GM19468 (cell line): ENCODE results near the gene IGF2.

Experiments
- ATAC-seq: cut with Tn5 transposase; IDR thresholded peaks from one replicate; pipeline ENCODE4 v1.9.1; 2021; ENCODE audit warnings: mild to moderate bottlenecking, moderate library complexity, moderate number of reproducible peaks; ENCODE audit not compliant: unreplicated experiment; ENCODE audit errors: extremely low read depth

IGF2 gene

DNA sequence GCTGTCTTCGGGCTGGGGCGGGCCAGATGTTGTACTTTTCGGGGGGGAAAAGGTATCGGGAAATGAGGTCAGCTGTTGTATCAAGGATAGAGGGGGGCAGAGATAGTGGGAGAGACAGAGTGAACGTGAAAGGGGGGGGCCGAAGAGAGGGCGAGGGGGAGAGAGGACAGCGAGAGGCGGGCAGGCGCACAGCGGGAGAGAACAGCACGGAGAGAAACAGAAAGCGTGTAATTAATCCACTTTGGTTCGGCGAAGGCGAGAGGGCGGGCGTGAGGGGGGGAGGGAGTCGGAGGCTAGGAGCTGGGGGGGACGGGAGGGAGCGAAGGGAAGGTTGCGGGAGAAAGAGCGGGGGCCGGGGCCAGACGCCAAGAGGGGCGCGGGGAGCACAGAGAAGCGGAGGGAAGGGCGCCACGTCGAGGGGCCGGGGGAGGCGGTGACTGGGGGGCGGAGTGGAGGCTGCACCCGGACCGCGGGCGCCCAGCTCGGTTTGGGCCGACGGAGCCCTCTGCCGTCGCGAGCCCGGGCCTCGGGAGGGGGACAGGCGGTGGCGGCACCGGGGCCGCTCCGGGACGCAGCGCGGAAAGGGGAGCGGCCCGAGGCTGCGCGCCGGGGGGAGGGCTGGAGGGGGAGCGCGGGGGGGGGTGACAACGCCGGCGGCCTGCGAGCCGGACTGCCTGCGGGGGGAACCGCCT lies 612 bp downstream of the IGF2 start:
- no peak for ATAC-seq

- ATAC-seq = no peak
These were observed 1.1 kb downstream of the IGF2 start for GRCh38 chr11:2138068-2138430.

DNA sequence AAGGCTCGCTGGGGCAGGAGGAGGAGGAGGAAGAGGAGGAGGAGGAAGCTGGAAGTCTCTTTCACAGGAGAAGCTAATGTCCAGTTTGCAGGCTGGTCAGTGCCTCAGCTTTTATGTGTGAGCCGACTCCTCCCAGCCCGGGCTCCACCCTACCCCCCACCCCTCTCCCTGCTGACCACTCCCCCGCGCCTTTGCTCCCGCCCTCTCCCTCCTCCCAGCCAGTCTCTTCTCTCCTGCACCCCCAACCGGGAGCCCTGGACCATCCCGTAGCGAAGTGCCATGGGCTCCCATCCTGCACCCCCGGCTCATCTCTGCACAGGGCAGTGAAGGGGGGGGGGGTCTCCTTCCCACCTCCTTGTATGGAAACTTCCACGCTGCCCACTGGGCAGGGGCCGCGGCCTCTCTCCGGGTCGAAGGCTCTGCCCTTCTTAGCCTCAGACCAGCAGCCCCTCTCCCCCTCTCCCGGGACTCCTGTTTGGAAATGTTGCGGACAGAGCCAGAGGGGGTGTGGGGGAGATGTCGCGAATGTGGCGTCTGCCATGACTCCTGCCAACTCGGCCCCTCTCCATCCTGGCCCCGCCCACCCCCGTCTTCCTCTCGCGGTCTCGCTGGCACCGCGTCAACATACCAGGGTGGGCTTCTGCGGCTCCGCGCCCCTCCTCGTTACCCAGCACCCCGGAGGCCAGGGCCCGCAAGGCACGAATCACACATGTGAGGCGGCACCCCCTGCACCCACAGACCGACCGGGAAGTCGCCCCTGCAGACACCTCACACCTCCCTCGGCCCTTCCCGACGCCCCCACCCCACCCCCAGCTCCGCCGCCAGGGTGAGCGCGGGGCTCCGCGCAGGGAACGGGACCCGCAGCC lies 1.8 kb downstream of the IGF2 start:
- no peak for ATAC-seq

DNA sequence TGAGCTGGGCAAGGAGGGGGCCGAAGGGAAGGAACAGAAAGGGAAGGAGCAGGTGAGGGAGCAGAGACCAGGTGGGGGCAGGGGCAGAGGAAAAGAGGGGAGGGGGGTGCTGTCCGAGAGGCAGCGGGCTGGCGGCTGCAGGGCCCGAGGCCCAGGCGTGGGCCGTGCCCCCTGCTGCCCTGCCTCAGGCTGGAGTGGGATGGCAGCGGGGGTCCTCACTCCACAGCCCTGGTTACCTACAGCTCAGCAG lies 2.3 kb downstream of the IGF2 start:
- no peak for ATAC-seq

DNA sequence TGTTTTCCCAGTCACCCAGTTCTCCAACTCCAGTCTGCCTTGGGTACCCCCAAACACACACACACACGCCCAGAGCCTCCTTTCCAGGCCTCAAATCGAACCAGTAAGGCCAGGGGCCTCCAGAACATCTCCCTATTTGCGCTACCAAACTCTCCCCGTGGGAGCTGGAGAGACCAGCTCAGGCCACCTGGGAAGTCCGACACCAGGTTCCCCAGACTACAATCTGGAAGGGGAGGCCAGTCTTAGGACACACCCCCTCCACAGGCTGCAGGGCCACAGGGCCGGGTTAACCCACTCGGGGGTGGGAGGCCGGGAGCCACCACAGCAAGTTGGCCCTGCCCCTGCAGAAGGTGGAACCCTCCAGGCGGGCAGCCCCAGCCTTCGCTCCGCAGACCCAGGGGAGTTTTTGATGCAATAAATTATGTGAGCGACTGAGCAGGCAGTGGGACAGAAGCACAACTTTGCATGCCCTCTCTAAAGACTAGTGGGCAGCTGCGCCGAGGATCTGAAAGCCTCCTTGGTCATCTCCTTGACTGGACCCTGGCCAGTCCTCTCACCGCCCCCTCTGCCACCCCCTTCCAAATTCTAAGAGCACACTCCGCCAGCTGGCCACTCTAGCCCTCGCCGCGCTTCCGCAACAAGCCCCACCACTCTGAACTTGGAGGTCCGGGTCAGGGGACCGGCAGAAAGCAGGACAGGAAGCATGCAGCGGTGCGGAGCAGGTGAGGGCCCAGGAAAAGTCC lies 2.8 kb downstream of the IGF2 start:
- ATAC-seq = no peak

- ATAC-seq = no peak
These were observed 3.5 kb downstream of the IGF2 start for GRCh38 chr11:2135648-2136201.

- ATAC-seq = no peak
These were observed 4.1 kb downstream of the IGF2 start for GRCh38 chr11:2135018-2135569.

DNA sequence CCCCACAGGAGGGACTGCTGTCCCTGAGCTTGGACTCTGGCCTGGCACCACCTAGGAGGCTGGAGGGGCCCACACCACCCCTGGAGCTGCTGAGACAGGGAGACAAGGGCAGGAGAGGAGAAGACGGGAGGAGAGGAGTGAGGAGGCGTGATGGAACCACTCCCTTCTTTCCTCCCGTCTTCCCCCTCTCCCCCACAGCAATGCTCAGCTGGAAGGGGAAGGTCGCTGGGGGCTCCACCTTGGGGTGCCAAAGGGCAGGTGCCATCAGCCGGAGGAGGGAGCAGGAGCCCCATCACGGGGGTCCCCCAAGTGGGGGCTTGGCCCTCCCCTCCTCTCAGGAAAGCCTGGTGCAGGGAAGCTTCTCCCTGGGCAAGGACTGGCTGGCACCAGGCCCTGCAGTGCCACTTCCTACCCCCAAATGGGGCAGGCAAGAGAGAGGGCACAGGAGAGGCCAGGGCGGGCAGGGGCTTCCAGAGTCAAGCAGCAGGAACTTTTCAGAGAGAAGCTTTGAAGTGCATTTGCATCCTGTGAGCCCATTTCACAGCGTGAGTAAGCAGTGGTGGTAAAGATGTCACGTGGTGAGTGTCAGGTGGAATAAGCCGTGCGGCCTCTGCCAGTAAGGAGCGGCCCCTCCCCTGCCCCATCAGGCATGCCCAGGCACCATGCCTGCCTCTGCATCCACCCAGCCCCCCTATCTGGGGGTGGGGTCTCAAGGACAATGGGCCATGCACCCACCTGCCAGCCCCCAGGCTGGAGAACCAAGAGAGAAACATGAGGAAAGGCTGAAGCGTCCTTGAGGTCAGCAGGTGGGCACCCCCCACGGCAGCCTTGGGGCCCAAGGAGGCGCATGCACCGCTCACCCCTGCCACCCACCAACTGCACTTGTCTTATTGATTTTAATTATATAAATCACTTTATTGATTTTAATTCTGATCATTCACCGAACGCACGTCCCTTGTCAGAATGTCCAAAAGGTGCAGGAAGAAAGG lies 4.9 kb downstream of the IGF2 start:
- no peak for ATAC-seq

- ATAC-seq = no peak
These were observed 5.8 kb downstream of the IGF2 start for GRCh38 chr11:2133241-2134021.

GRCh38 chr11:2132874-2133240 lies 6.3 kb downstream of the IGF2 start:
- ATAC-seq = no peak

DNA sequence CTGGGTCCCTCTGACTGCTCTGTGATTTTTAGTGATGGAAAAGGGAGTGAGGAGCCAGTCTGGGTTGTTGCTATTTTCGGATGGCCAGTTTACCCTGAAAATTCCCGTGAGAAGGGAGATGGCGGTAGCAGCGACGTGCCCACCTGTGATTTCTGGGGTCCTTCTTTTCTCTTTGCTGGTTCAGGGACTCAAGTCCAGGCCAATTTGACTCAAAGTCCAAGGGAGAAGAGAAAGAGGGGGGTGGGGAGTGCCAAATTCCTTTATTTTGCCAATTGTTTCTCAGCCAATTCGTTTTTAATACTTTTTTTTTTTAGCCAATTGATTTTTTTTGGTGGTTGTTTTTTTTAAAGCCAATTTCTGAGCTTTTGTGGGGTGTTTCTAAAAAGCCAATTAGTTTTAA lies 6.9 kb downstream of the IGF2 start:
- no peak for ATAC-seq

DNA sequence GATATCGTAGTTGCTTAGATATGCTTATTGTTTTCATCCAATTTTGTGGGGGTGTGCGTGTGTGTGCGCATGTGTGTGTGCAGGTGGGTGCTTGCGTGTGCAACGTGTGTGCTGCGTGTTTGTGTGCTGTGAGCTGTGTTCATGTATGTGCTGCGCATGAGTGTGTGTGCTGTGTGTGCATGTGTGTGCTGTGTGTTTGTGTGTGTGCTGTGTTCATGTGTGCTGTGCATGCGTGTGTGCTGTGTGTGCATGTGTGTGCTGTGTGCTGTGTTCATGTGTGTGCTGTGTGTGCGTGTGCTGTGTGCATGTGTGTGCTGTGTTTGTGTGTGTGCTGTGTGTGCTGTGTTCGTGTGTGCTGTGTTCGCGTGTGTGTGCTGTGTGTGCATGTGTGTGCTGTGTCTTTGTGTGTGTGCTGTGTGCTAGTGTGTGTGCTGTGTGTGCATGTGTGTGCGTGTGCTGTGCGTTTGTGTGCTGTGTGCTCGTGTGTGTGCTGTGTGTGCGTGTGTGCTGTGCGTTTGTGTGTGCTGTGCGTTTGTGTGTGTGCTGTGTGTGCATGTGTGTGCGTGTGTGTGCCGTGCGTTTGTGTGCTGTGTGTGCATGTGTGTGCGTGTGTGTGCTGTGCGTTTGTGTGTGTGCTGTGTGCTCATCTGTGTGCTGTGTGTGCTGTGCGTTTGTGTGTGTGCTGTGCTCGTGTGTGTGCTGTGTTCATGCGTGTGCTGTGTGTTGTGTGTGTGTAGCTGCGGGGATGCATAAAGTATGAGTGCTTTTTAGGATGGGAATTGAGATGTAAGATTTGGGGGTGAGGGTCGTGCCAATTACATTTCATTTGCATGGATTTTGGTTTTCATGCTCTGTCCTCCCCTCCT lies 7.6 kb downstream of the IGF2 start:
- ATAC-seq = no peak

DNA sequence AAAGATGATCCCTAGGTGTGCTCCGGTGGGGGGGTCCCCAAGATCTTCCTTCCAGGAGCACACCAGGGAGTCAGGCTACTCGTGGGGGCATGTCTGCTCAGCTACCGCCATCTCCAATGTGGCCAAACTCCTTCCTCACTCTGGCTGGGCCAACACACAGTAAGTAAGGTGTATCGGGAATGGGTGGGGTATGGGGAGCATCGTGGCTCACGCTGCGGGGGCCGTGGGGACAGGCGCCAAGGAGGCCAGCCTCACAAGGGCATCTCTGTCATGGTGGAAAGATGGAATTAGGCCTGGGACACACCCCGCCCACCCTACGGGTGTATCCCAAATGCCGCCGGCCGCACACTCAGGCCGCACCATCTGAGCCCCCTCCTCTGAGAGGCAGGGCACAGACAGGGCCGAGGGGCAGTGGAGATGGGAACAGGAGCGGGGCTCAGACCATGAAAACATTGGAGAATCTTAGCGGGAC lies 8.3 kb downstream of the IGF2 start:
- ATAC-seq = no peak

GRCh38 chr11:2129699-2130366 lies 9.4 kb downstream of the IGF2 start:
- ATAC-seq = no peak

GRCh38 chr11:2129308-2129698 lies 9.9 kb downstream of the IGF2 start:
- no peak for ATAC-seq

DNA sequence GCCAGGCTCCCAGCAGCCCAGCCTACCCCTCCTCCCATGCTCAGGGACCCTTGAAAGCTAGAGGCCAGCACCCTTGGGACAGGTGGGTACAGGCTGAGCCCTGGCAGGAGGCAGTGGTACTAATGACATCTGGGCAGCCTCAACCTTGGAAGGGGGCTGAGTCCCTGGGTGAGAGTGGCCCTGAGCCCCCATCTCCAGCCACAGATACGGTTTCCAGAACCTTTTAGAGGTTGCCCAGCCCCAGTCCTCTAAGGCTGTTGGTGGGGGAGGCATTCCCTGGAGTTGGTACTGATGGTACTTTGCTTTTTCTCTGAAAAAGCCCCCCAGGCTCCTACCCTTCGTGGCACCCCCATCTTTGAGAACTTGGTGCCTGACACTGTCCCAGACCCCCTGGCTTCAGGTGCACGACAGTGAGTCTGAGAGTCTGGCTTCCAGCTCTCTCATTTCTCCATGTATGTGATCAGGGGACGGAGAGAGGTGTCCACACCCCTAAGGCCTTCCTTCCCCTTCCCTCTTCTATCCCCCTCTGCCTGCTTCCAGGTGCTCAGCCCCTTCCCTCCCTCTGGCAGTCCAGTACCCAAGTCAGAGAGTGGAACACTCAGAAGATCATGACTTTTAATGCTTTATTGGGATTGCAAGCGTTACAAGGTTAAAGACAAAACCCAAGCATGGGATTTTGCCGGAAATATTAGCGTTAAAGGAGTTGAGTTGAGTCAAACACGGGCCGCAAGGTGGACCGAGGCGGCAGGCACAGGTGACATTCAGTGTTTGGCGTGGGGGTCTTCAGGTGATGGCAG lies 10.5 kb downstream of the IGF2 start:
- no peak for ATAC-seq

DNA sequence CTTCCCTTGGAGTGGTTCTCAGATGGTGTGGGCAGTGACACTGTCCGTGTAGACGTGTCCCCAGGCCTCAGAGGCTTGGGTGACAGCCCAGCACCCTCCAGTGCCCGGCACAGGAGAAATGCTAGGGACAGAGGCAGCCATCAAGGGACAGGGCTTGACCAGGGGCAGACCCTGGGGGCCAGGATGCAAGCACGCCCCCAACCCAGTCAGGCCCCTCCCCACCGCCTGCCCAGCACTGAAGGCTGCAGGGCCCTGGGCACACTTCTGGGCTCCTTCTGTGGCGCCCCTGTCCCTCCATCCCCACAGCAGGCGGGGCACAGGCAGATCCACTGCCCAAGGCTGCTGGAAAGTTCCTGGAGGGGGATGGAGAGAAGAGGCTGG lies 11.1 kb downstream of the IGF2 start:
- no peak for ATAC-seq
